ENCODE results near the gene ST6GALNAC3.

ST6GALNAC3 gene

DNA sequence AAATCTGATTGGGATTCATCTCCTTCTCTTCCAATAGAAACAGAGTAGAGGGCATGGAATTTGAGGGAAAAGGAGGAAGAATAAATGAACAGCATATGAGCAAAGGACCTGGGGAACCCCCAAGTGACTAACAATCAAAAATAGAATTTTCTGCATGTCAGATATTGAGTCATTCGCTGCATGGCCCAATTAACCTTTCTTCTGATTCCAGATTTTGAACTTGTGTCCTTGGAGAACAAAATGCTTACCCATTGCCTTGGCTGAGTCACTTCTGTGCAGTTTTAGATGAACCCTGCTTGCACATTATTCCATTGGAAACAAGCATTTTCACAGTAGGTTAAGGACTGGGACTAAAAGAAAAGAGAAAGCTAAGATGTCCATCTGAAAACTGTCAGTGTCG is 390.5 kb downstream of the ST6GALNAC3 start:
- 89 to 99% methylated on average over 2 of the region's 2 CpGs for WGBS, 2 experiments
- Histone ChIP-seq H3K36me3 (ENCODE audit: control insufficient read depth, insufficient read depth, low read length) (no peaks in the 10 kb centered on the region), H3K27me3 (ENCODE audit: control insufficient read depth, insufficient read depth, low read length, poor library complexity, severe bottlenecking) (no peaks in the 10 kb centered on the region), H3K9me3 (ENCODE audit: control insufficient read depth, low read length) (no peaks in the 10 kb centered on the region), H3K27ac (ENCODE audit: insufficient read depth, low read depth, low read length, poor library complexity, severe bottlenecking) (no peak overlapping the region), H3K4me3 (ENCODE audit: insufficient read depth, low read depth, low read length) (no peak overlapping the region), H3K4me1 (ENCODE audit: control insufficient read depth, insufficient read depth, low read length) (no peaks in the 10 kb centered on the region)

DNA sequence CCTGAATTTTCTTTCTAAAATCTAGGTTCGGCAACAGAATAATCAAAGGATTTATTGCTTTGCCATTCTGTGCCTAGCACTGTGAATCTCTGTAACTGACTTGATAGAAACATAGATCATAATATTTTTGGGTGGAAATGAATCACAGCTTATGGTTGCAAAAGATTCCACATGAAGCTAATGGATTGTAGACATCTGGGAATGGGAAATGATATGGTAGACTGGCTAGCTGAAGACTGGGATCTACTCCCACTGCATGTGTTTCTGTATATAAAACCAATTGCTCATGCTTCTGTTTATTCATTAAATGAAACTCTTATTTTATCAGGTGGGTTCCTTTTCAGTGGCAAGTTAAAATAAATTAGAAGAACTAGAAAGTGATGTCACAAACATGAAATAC is 395.6 kb downstream of the ST6GALNAC3 start:
- no peaks in the 10 kb centered on the region for H3K4me1 ChIP-seq (ENCODE audit: control insufficient read depth, insufficient read depth, low read length)
- 38 to 50% methylated on average over 1 of the region's 1 CpG for WGBS, 2 experiments

DNA sequence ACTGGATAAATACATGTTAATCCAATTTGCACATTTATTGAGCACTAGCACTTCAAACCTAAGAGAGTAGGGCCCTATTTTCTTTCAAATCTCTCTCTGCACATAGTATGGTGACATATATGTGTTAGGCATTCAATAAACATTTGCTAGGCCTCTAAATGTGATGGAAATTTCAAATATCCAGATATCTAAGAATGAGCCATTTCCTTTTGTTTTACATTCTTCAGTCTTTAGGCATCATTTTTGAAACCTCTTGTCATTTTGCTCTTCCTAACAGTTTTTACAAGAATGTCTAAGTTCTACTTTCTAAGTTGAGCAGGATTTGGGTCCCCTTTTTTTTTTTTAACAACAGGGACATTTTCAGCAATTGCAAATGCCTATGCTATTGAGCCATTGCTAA is 397.0 kb downstream of the ST6GALNAC3 start:
- no peaks in the 10 kb centered on the region for H3K27me3 ChIP-seq (ENCODE audit: control insufficient read depth, insufficient read depth, low read length, poor library complexity, severe bottlenecking)
- H3K4me3 ChIP-seq (ENCODE audit: insufficient read depth, low read depth, low read length), result no peak overlapping the region
- no peaks in the 10 kb centered on the region for H3K9me3 ChIP-seq (ENCODE audit: control insufficient read depth, low read length)
- H3K27ac ChIP-seq (ENCODE audit: insufficient read depth, low read depth, low read length, poor library complexity, severe bottlenecking), result no peak overlapping the region
- no peaks in the 10 kb centered on the region for H3K36me3 ChIP-seq (ENCODE audit: control insufficient read depth, insufficient read depth, low read length)
- H3K4me1 ChIP-seq (ENCODE audit: control insufficient read depth, insufficient read depth, low read length), result no peaks in the 10 kb centered on the region

More for the DNA sequence above, 395.6 kb downstream of the ST6GALNAC3 start:
- no peak overlapping the region for H3K27ac ChIP-seq (ENCODE audit: insufficient read depth, low read depth, low read length, poor library complexity, severe bottlenecking)
- H3K36me3 ChIP-seq (ENCODE audit: control insufficient read depth, insufficient read depth, low read length), result no peaks in the 10 kb centered on the region
- H3K27me3 ChIP-seq (ENCODE audit: control insufficient read depth, insufficient read depth, low read length, poor library complexity, severe bottlenecking), result no peaks in the 10 kb centered on the region
- H3K9me3 ChIP-seq (ENCODE audit: control insufficient read depth, low read length), result no peaks in the 10 kb centered on the region
- no peak overlapping the region for H3K4me3 ChIP-seq (ENCODE audit: insufficient read depth, low read depth, low read length)

DNA sequence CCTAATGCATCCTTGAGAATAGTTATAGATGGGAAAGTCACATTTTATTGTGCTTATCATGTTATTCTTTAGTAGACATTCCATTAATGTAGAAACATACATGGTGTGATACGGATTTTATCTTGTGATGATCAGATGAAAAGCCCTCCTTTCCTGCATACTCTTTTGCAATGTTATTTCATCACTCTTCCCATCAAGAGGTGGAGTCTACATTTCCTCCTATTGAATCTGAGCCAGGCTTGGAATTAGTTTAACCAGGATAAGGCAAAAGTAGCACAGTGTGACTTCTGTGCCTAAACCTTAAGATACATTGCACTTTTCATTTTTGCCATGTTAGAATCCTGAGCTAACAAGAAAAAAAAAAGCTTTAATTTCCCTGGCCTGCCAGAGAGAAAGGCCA is 399.0 kb downstream of the ST6GALNAC3 start:
- no peaks in the 10 kb centered on the region for H3K9me3 ChIP-seq (ENCODE audit: control insufficient read depth, low read length)
- no peaks in the 10 kb centered on the region for H3K27me3 ChIP-seq (ENCODE audit: control insufficient read depth, insufficient read depth, low read length, poor library complexity, severe bottlenecking)
- no peaks in the 10 kb centered on the region for H3K4me1 ChIP-seq (ENCODE audit: control insufficient read depth, insufficient read depth, low read length)
- no peak overlapping the region for H3K4me3 ChIP-seq (ENCODE audit: insufficient read depth, low read depth, low read length)
- WGBS, 2 experiments, result 100% methylated on average over 1 of the region's 1 CpG
- no peak overlapping the region for H3K27ac ChIP-seq (ENCODE audit: insufficient read depth, low read depth, low read length, poor library complexity, severe bottlenecking)
- H3K36me3 ChIP-seq (ENCODE audit: control insufficient read depth, insufficient read depth, low read length), result no peaks in the 10 kb centered on the region

GRCh38 chr1:76474922-76475321 is 400.4 kb downstream of the ST6GALNAC3 start:
- Histone ChIP-seq H3K27ac (ENCODE audit: insufficient read depth, low read depth, low read length, poor library complexity, severe bottlenecking) (no peak overlapping the region), H3K9me3 (ENCODE audit: control insufficient read depth, low read length) (no peaks in the 10 kb centered on the region), H3K27me3 (ENCODE audit: control insufficient read depth, insufficient read depth, low read length, poor library complexity, severe bottlenecking) (no peaks in the 10 kb centered on the region), H3K4me3 (ENCODE audit: insufficient read depth, low read depth, low read length) (no peak overlapping the region), H3K4me1 (ENCODE audit: control insufficient read depth, insufficient read depth, low read length) (no peaks in the 10 kb centered on the region), H3K36me3 (ENCODE audit: control insufficient read depth, insufficient read depth, low read length) (no peaks in the 10 kb centered on the region)
- 80 to 84% methylated on average over 4 of the region's 4 CpGs for WGBS, 2 experiments

DNA sequence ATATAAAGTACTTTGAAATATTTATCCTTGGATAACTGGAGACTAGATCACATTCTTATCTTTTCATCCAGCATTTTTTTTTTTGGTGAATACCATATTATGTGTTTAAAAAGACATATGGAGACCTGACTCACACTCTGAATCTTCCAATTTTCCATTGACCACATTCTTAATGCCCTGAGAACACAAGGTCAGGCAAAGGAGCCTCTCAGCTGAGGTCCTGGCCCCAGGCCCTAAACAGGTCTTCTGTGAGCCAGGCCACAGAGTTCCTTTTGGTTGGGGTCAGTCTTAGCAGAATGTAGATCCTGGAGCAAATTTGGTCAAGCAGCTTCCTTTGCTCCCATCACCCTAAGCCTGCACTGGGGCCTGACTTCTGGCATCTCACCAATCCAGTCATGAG is 402.6 kb downstream of the ST6GALNAC3 start:
- Histone ChIP-seq H3K9me3 (ENCODE audit: control insufficient read depth, low read length) (no peaks in the 10 kb centered on the region), H3K27me3 (ENCODE audit: control insufficient read depth, insufficient read depth, low read length, poor library complexity, severe bottlenecking) (no peaks in the 10 kb centered on the region), H3K4me3 (ENCODE audit: insufficient read depth, low read depth, low read length) (no peak overlapping the region)

GRCh38 chr1:76480827-76481226 is 406.3 kb downstream of the ST6GALNAC3 start:
- Histone ChIP-seq H3K27me3 (ENCODE audit: control insufficient read depth, insufficient read depth, low read length, poor library complexity, severe bottlenecking) (no peaks in the 10 kb centered on the region), H3K9me3 (ENCODE audit: control insufficient read depth, low read length) (no peaks in the 10 kb centered on the region), H3K27ac (ENCODE audit: insufficient read depth, low read depth, low read length, poor library complexity, severe bottlenecking) (no peak overlapping the region), H3K36me3 (ENCODE audit: control insufficient read depth, insufficient read depth, low read length) (no peaks in the 10 kb centered on the region), H3K4me3 (ENCODE audit: insufficient read depth, low read depth, low read length) (no peak overlapping the region), H3K4me1 (ENCODE audit: control insufficient read depth, insufficient read depth, low read length) (no peaks in the 10 kb centered on the region)

More for the DNA sequence above, 402.6 kb downstream of the ST6GALNAC3 start:
- no peaks in the 10 kb centered on the region for H3K4me1 ChIP-seq (ENCODE audit: control insufficient read depth, insufficient read depth, low read length)
- H3K27ac ChIP-seq (ENCODE audit: insufficient read depth, low read depth, low read length, poor library complexity, severe bottlenecking), result no peak overlapping the region
- no peaks in the 10 kb centered on the region for H3K36me3 ChIP-seq (ENCODE audit: control insufficient read depth, insufficient read depth, low read length)

GRCh38 chr1:76481672-76482071 is 407.1 kb downstream of the ST6GALNAC3 start:
- Histone ChIP-seq H3K4me3 (ENCODE audit: insufficient read depth, low read depth, low read length) (no peak overlapping the region), H3K4me1 (ENCODE audit: control insufficient read depth, insufficient read depth, low read length) (no peaks in the 10 kb centered on the region), H3K27me3 (ENCODE audit: control insufficient read depth, insufficient read depth, low read length, poor library complexity, severe bottlenecking) (no peaks in the 10 kb centered on the region), H3K9me3 (ENCODE audit: control insufficient read depth, low read length) (no peaks in the 10 kb centered on the region), H3K27ac (ENCODE audit: insufficient read depth, low read depth, low read length, poor library complexity, severe bottlenecking) (no peak overlapping the region), H3K36me3 (ENCODE audit: control insufficient read depth, insufficient read depth, low read length) (no peaks in the 10 kb centered on the region)
- 90 to 94% methylated on average over 1 of the region's 1 CpG for WGBS, 2 experiments

DNA sequence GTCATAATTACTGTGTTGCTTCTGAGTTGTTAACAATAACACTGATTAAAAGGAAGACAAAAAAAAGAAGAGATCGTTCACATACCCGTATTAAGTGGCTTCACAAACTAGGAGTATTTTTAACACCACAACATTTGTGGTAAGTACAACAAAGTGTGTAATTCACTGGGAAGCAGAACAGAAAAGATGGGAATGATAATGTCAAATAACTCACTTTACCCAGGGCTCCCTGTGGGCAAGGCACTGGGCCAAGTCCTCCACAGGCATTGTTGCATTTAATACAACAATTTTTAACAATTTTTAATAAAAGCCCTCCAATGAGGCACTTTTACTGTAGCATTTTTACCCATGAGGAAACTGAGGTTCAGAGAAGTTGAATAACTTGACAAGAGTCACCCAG is 407.7 kb downstream of the ST6GALNAC3 start:
- H3K27me3 ChIP-seq (ENCODE audit: control insufficient read depth, insufficient read depth, low read length, poor library complexity, severe bottlenecking), result no peaks in the 10 kb centered on the region
- H3K36me3 ChIP-seq (ENCODE audit: control insufficient read depth, insufficient read depth, low read length), result no peaks in the 10 kb centered on the region
- no peaks in the 10 kb centered on the region for H3K9me3 ChIP-seq (ENCODE audit: control insufficient read depth, low read length)
- no peak overlapping the region for H3K27ac ChIP-seq (ENCODE audit: insufficient read depth, low read depth, low read length, poor library complexity, severe bottlenecking)
- WGBS, 2 experiments, result 80% methylated on average over 1 of the region's 2 CpGs; no CpG with 5 or more reads in 1 of the 2 experiments
- no peak overlapping the region for H3K4me3 ChIP-seq (ENCODE audit: insufficient read depth, low read depth, low read length)
- no peaks in the 10 kb centered on the region for H3K4me1 ChIP-seq (ENCODE audit: control insufficient read depth, insufficient read depth, low read length)

DNA sequence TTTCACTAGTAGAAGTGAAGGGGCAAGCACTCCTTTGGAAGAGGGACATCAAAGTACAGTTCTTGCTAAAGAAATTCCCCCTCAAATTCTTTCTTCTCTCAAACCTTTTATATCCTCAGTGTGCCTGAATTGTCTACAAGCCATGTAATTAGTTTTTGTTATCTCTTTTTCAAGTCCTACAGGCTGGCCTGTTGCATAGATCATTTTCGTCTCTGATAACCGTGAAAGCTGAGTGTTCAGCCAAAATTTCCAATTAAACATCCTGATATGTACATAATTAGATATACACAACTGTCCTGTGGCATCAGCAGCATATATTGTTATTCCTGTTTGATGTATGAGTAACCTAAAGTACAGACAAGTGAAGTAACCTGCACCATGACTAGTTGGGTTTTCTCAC is 417.2 kb downstream of the ST6GALNAC3 start:
- peaks cover 6% of the 10 kb centered on the region for H3K4me1 ChIP-seq (ENCODE audit: control insufficient read depth, insufficient read depth, low read length)
- no peak overlapping the region for H3K4me3 ChIP-seq (ENCODE audit: insufficient read depth, low read depth, low read length)
- no peaks in the 10 kb centered on the region for H3K27me3 ChIP-seq (ENCODE audit: control insufficient read depth, insufficient read depth, low read length, poor library complexity, severe bottlenecking)
- H3K27ac ChIP-seq (ENCODE audit: insufficient read depth, low read depth, low read length, poor library complexity, severe bottlenecking), result no peak overlapping the region
- WGBS, 2 experiments, result 83 to 100% methylated on average over 2 of the region's 2 CpGs
- no peaks in the 10 kb centered on the region for H3K36me3 ChIP-seq (ENCODE audit: control insufficient read depth, insufficient read depth, low read length)
- H3K9me3 ChIP-seq (ENCODE audit: control insufficient read depth, low read length), result no peaks in the 10 kb centered on the region

DNA sequence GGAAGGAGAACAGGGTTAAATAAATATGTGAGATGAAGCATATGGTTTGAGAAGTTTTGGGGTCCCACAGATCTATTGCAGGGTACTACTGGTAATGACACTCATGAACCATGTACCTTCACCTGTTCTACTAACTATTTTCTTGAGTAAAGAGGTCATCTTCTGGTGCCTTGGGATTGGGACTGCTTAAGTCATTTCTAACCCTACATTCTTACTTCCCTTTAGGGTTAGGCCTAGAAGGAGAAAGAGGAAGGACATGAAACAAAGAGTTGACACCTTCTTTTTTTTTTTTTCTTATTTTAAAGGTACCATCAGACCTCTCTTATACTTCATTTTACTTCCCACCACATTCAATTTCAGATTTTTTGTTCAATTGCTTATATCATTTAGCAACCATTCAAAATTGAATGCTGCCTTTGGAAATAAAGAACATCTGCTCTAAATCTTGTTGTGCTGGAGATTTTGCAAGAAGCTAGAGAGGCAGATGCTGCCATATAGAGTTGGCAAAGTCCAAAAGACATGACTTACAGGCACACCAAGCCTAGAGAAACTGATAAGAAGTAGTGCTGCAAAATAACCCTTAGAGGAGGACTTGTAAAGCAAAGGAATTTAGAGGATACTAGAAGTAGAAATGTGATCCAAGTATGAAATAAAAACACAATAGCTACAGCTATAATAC is 418.3 kb downstream of the ST6GALNAC3 start:
- peaks cover 6% of the 10 kb centered on the region for H3K4me1 ChIP-seq (ENCODE audit: control insufficient read depth, insufficient read depth, low read length)
- no peak overlapping the region for H3K4me3 ChIP-seq (ENCODE audit: insufficient read depth, low read depth, low read length)
- H3K36me3 ChIP-seq (ENCODE audit: control insufficient read depth, insufficient read depth, low read length), result no peaks in the 10 kb centered on the region
- H3K27me3 ChIP-seq (ENCODE audit: control insufficient read depth, insufficient read depth, low read length, poor library complexity, severe bottlenecking), result no peaks in the 10 kb centered on the region
- H3K27ac ChIP-seq (ENCODE audit: insufficient read depth, low read depth, low read length, poor library complexity, severe bottlenecking), result no peak overlapping the region
- no peaks in the 10 kb centered on the region for H3K9me3 ChIP-seq (ENCODE audit: control insufficient read depth, low read length)

All from ectodermal cell (in vitro differentiated cells).